Measurements from ENCODE around the gene LIFR.
"Not testable (repeated sequence)": the region's sequence is repeated elsewhere in the genome, so short reads cannot be mapped to it uniquely, and the experiment has no call there.

Gene LIFR

GRCh38 chr5:38556599-38557307 lies at the start of gene LIFR:
LIFR (minus strand) TSS chr5:38556646; CDS start chr5:38530647, 25,999 bp downstream.
- DNase-seq (ENCODE audit: low read depth): no peak

DNA sequence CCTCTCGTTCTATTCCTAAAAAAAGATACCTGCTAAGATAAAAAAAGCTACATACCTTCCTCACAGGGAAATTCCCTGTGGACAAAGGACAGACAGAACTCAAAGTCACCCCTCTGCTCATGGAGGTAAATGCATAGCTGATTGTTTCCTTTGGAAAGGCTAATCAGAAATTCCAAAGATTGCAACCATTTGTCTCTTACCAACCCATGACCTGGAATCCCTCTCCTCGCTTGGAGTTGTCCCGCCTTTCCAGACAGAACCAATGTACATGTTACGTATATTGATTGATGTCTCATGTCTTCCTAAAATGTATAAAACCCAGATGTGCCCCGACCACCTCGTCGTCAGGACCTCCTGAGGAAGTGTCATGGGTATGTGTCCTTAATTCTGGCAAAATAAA lies 49.2 kb upstream of the LIFR start:
- no peak for DNase-seq (ENCODE audit: low read depth)

DNA sequence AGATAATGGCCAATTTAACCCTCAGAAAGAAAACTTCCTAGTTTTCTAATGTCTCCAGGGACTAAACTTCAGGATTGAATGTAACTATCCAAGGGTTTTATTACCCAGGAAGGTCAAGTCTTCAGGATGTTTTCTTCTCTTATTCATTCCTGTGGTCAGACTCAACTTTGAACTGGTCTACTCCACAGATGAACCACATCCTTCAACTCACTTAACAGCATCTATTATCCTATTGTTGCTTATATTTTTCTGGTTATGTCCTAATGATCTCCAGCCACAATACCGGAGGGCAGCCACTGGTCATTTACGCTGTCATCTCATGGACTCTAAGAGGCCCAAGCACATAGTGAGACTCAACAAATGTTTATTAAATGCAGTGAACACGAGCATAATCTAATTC lies 47.2 kb upstream of the LIFR start:
- no peak for DNase-seq (ENCODE audit: low read depth)

GRCh38 chr5:38602641-38603040 lies 46.2 kb upstream of the LIFR start:
- no peak for DNase-seq (ENCODE audit: low read depth)

- DNase-seq (ENCODE audit: low read depth): no peak
Measured at GRCh38 chr5:38601863-38602298, 45.4 kb upstream of the LIFR start.

- DNase-seq (ENCODE audit: low read depth): no peak
Measured at GRCh38 chr5:38601133-38601862, 44.9 kb upstream of the LIFR start.

DNA sequence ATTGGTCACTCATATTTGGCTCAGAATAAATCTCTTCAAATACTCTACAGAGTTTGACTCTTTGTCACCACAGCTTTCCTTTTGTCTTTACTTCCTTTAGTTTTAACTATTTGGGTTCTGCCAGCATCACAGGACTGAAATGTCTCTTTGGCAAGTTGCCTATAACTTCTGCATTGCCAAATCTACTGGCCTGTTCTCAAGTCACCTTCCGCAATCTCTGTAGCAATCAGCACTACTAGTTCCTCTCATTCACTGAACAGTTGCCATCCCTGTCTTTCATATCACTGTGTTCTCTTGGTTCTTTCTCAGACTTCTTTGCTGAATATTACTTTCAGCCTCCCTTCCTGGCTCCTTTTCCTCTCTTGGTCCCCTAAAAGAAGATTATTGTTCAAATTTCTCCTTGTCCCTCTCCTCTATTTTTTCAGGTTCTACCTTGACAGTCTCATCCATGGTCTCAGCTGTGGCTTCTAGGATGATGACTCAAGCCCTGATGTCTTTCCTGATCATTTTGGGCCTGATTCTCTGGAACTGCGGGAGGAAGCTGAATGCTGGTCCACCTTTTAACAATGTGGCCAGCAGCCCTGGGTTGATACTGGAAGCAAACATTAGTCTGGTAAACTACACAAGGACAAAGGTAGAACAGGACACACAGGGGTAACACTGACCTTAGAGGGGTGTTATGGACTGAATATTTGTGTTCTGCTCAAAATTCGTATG lies 44.0 kb upstream of the LIFR start:
- no peak for DNase-seq (ENCODE audit: low read depth)

GRCh38 chr5:38599751-38600150 lies 43.3 kb upstream of the LIFR start:
- DNase-seq (ENCODE audit: low read depth): not testable (repeated sequence)

GRCh38 chr5:38598994-38599617 lies 42.7 kb upstream of the LIFR start:
- no peak for DNase-seq (ENCODE audit: low read depth)

DNA sequence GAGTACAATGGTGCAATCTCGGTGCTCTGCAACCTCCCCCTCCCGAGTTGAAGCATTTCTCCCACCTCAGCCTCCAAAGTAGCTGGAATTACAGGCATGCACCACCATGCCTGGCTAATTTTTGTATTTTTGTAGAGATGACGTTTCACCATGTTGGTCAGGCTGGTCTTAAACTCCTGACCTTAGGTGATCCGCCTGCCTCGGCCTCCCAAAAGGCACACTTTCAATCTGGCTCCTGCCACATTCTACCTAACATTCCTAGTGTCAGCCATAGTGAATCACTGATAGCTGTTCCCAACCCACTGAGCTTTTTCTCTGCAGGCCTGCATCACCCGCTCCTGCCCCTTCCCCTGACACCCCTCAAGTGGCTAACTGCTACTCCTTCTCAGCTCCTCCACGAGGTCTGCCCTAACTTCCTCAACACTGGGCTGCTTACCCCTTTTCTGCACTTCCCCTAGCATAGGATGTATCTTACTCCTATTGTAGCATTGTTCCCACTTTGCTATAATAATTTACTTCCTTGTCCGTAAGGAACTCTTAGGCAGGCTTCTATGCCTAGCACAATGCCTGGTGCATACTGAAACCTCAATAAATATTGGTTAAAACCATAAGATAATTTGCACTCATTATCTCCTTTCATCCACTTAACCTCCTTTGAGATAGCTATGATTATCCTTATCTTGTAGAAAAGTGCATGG lies 42.0 kb upstream of the LIFR start:
- DNase-seq (ENCODE audit: low read depth): no peak

DNA sequence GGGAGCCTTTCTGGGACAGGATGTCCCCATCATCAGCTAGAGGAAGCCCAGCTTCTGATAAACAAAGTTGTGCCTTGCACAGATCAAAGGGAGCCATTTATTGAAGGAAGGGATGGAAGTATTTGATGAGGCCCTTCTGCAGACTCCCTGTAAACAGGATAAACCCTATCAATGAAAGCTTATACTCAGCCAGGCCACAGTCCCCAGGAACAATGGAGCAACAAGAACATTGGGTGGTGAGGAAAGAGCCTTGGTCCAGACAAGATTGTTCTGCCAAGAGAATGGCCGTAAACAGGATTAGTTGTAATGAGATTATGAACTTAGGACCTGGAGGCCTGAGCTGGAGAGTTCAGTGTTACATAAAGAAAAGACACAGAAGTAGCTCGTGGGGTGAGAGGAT lies 40.5 kb upstream of the LIFR start:
- DNase-seq (ENCODE audit: low read depth): no peak

DNA sequence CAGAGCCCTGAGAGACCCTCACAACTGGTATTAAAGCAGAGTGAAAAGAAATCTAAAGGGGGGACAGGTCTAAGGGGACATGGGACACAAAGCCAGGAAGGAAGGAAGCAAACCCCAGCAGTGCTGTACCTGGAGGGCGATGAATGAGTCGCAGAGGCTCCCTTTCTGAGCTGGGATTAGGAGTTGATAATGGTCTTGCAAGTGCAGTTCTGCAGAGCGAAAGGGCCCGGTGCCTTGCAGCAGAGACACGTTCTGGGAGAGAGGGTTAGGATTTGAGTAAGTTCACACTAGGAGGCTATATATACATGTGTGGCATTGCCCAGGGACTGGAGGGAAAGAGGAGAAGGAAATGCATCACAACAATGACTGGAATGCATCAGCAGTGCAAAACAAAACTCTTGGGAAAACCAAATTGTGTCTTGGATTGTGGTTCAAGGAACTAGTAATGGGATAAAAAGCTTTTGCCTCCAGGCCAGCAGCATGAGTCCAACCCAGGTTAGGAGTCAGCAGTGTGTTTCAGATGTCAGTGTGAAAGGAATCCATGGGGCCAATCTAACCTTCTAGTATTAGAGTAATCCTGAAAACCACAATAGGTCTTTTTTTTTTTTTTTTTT lies 38.8 kb upstream of the LIFR start:
- no peak for DNase-seq (ENCODE audit: low read depth)

DNA sequence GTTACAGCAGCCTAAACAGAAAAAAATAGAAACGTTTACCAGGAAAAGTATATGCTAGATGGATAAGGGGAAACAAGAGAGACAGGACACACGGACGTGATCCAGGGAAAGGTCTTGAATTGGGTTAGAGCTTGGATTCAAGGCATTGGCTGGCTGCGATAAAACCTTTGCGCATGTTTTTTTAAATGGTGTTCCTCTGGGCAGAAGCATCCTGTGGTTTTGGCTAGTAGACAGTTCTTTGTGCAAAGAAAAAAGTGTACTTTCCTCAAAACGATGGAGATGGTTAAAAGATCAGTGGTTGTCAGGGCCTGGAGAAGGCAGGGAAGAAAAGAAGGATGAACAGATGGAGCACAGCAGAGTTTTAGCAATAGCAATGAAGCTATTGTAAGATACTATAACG lies 37.5 kb upstream of the LIFR start:
- DNase-seq (ENCODE audit: low read depth): no peak

DNA sequence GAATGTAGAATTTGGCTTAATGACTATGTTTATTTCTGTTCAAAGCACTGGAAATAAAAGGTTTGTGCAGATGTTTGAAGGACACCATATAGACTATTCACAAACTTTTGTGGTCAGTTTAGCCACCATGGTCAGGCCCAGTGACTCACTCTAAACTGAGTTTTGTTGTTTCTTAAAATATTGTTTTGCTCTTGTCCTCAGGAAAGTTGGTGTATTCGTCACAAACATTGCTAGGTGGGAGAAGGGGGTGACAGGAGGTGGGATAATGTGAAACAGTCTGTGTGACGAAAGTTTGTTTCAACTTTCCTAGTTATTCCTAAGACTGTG lies 35.0 kb upstream of the LIFR start:
- no peak for DNase-seq (ENCODE audit: low read depth)

DNA sequence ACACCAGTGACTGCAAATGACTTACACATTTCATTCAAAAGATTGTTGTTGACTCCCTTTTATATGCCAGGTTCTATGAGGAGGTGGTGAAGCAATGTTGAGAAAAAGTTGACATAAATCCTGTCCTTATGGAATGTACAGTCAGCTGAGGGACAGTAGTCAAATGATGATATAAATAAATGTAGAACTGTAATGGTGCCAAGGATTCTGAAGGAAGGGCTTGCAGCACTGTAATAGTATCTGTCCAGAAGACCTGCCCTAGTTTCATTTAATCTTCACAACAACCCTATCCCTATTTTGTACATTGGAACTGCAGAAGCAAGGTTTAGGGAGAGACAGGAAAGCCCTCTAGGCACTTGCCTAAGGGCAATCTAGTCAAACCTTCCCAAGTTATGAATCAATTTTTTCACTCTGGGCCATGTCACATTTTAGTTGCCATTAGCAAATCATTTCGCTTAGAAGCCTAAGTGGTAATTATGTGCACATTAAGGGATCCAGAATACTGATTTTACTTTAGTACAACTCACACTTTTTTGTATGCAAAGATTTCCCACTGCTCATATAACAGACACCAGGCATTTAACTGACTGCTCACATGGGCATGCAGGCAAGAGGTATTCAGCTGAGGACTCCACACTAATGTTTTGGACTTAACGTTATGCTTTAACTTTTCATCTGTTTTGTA lies 34.5 kb upstream of the LIFR start:
- DNase-seq (ENCODE audit: low read depth): no peak

GRCh38 chr5:38589629-38590028 lies 33.2 kb upstream of the LIFR start:
- no peak for DNase-seq (ENCODE audit: low read depth)

DNA sequence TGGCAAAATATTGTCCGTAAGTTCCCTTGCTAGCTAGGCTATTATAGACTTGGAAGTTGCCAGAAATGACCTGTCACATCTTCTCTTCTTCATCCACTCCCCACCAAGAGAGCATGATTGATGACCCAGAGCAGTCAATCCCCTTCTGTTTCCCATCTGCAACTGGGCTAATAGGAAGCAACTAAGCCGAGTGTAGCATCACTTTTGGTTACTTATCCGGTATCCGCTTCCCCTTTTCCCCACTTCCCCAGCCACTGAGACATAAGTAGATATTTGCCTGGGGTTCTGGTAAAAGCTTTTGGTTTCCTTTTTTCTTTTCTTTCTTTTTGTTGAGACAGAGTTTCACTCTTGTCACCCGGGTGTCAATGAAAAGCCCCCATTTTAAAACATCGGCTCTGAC lies 29.4 kb upstream of the LIFR start:
- no peak for DNase-seq (ENCODE audit: low read depth)

DNA sequence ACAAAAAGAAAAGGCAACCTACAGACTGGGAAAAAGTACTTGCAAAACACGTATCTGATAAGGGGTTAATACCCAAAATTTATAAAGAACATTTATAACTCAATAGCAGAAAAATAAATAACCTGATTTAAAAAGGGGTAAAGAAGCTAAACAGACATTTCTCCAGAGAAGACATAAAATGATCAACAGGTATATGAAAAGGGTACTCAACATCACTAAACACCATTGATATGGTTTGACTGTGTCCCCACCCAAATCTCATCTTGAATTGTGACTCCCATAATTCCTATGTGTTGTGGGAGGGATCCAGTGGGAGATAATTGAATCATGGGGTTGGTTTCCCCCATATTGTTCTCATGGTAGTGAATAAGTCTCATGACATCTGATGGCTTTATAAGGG lies 27.1 kb upstream of the LIFR start:
- no peak for DNase-seq (ENCODE audit: low read depth)

DNA sequence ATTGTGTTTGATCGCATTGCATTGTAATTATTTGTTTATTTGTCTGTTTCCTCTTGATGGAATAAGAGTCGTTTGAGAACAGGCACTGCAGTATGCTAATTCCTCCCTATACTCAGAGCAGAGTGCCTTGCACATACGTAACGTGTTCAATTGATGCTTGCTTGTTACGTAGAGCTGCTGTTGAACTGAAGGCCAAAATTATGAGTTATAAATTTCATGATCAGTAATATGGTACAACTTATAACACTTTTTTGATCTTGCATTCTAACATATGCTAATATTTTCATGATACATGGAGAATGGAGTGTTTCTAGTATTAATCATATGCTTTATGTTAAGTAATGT lies 26.5 kb upstream of the LIFR start:
- DNase-seq (ENCODE audit: low read depth): no peak

DNA sequence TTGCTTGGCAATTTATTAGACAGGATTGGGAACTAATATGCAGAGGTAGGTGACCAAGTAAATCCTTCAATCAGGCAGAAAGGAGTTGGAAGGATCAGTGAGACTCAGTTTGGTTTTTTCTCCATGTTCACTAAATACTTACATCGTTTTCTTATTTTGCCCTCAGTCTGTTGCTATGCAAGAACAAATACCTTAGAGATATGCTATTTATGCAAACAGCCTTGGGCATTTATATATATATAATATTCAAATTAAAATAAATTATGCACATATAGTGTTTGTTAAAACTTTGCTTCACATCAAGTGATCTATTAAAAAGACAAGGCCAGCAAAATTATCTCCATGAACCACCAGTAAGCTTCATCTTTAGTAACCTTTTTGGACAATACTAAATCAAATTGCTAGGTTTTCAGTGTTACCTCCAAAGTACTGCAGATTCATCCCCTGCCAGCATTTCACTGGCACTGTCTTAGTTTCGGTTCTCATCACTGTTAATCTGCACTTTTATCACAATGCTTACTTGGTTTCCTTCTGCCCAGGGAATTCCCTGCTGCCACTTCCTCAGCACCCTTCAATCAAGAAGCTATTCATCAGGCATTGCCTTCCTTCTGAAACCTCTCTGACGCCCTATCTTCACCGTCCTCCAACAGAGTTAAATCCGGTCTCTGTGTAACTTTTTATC lies 26.0 kb upstream of the LIFR start:
- no peak for DNase-seq (ENCODE audit: low read depth)

GRCh38 chr5:38581597-38581996 lies 25.2 kb upstream of the LIFR start:
- DNase-seq (ENCODE audit: low read depth): no peak
